Calu3 (cell line): ENCODE data around the gene ZCCHC24. TPM values are rescaled to one million over a fixed set of nuclear protein-coding genes. Genes with fewer than 3 reads are reported as not detected.

Experiments used
- BruUV-seq: library from RNA; stranded (reverse); fragments of 400-500 nt; replicated peaks from 2 replicates; lab custom pipeline; 2021; lab: Mats Ljungman, UMichigan
- CTCF ChIA-PET: fragments of 300-600 bp; sonication (Branson Sonifier 250); formaldehyde crosslinking; loops from one replicate; lab custom pipeline; 2022; ENCODE audit warnings: antibody characterized with exemption; lab: Charles Lee
- DNase-seq: peaks from one replicate; pipeline ENCODE4 v3.0.0; 2022
- H3K27ac Mint-ChIP-seq: one replicate; pipeline ENCODE4 v1.8.0; 2022; ENCODE audit warnings: mixed read lengths; ENCODE audit not compliant: unreplicated experiment
- H3K27me3 Mint-ChIP-seq: one replicate; pipeline ENCODE4 v1.8.0; 2022; ENCODE audit warnings: mixed read lengths; ENCODE audit not compliant: unreplicated experiment
- H3K36me3 Mint-ChIP-seq: one replicate; pipeline ENCODE4 v1.8.0; 2022; ENCODE audit warnings: mild to moderate bottlenecking, moderate library complexity, mixed read lengths; ENCODE audit not compliant: insufficient read depth, unreplicated experiment
- H3K4me1 Mint-ChIP-seq: one replicate; pipeline ENCODE4 v1.8.0; 2022; ENCODE audit warnings: mild to moderate bottlenecking, low read depth, mixed read lengths; ENCODE audit not compliant: unreplicated experiment
- H3K4me3 Mint-ChIP-seq: one replicate; pipeline ENCODE4 v1.8.0; 2022; ENCODE audit warnings: mild to moderate bottlenecking, low read depth, moderate library complexity, mixed read lengths; ENCODE audit not compliant: unreplicated experiment
- H3K9me3 Mint-ChIP-seq: one replicate; pipeline ENCODE4 v1.8.0; 2022; ENCODE audit warnings: low read depth, mixed read lengths; ENCODE audit not compliant: unreplicated experiment
- CTCF ChIP-seq: fragments of 200-600 bp; IDR thresholded peaks from one replicate; pipeline ENCODE4 v1.8.0; 2022; ENCODE audit warnings: antibody characterized with exemption; ENCODE audit not compliant: unreplicated experiment
- intact Hi-C: fragments of 100-400 bp; cut with micrococcal nuclease; formaldehyde crosslinking; loops from one replicate; pipeline ENCODE4 v1.10.0; 2022; ENCODE audit not compliant: unreplicated experiment
- total RNA-seq: library from RNA; stranded (reverse); gene quantifications from 2 replicates; pipeline ENCODE4 v1.2.3, GENCODE V29; 2022

ZCCHC24 gene
- total RNA-seq, 1 experiment from 2014 or later, result 1.4 TPM

GRCh38 chr10:79360499-79361342, 84.7 kb downstream of the ZCCHC24 start:
- H3K27me3 Mint-ChIP-seq, result peaks cover 18% of the 10 kb centered on the region
- H3K36me3 Mint-ChIP-seq, result no peaks in the 10 kb centered on the region
- no peak for DNase-seq
- H3K4me3 Mint-ChIP-seq, result no peak overlapping the region
- H3K4me1 Mint-ChIP-seq, result no peaks in the 10 kb centered on the region
- no peak for TF ChIP-seq CTCF
- H3K9me3 Mint-ChIP-seq, result no peaks in the 10 kb centered on the region
- CTCF ChIA-PET, result interaction anchor here (0.5 kb wide), 1 partner anchor 373 kb away, joined by 4 read pairs; no protein-coding TSS in a partner anchor
- no TSS peak for BruUV-seq
- H3K27ac Mint-ChIP-seq, result no peak overlapping the region
- intact Hi-C loops, result no loop called here

- CTCF ChIA-PET, result interaction anchor here (0.5 kb wide), 1 partner anchor 372 kb away, joined by 4 read pairs; no protein-coding TSS in a partner anchor
- no peak for DNase-seq
- no peak overlapping the region for H3K4me3 Mint-ChIP-seq
- no peak overlapping the region for H3K27ac Mint-ChIP-seq
- no peaks in the 10 kb centered on the region for H3K9me3 Mint-ChIP-seq
- no TSS peak for BruUV-seq
- H3K4me1 Mint-ChIP-seq, result no peaks in the 10 kb centered on the region
- intact Hi-C loops, result no loop called here
- TF ChIP-seq CTCF, result no peak
- H3K27me3 Mint-ChIP-seq, result peaks cover 13% of the 10 kb centered on the region
- H3K36me3 Mint-ChIP-seq, result peaks cover 4% of the 10 kb centered on the region
Measured at GRCh38 chr10:79359816-79360498, 85.5 kb downstream of the ZCCHC24 start.

GRCh38 chr10:79358811-79359210, 86.6 kb downstream of the ZCCHC24 start:
- Mint-ChIP-seq H3K27ac (no peak overlapping the region), H3K36me3 (peaks cover 11% of the 10 kb centered on the region), H3K27me3 (peaks cover 1% of the 10 kb centered on the region), H3K4me1 (no peaks in the 10 kb centered on the region), H3K4me3 (no peak overlapping the region), H3K9me3 (no peaks in the 10 kb centered on the region)
- TF ChIP-seq CTCF, result no peak
- BruUV-seq, result no TSS peak
- intact Hi-C loops, result no loop called here
- no peak for DNase-seq
- CTCF ChIA-PET, result interaction anchor here (0.9 kb wide), 1 partner anchor 28 kb away, joined by 3 read pairs; no protein-coding TSS in a partner anchor

- TF ChIP-seq CTCF, result no peak
- CTCF ChIA-PET, result interaction anchor here (0.7 kb wide), 1 partner anchor 1097 kb away, joined by 6 read pairs; no protein-coding TSS in a partner anchor
- Mint-ChIP-seq H3K4me3 (no peak overlapping the region), H3K4me1 (no peaks in the 10 kb centered on the region), H3K27me3 (no peaks in the 10 kb centered on the region), H3K9me3 (no peaks in the 10 kb centered on the region), H3K27ac (no peak overlapping the region), H3K36me3 (peaks cover 16% of the 10 kb centered on the region)
- no TSS peak for BruUV-seq
- DNase-seq, result no peak
- intact Hi-C loops, result no loop called here
Measured at GRCh38 chr10:79357180-79357579, 88.2 kb downstream of the ZCCHC24 start.
